A673 (cell line): ENCODE data around the gene FAM163B. TPM values are rescaled to one million over a fixed set of nuclear protein-coding genes. Genes with fewer than 3 reads are reported as not detected.

Experiments
- BruUV-seq: library from RNA; stranded (reverse); fragments of 400-500 nt; replicated peaks from 2 replicates; lab custom pipeline; 2021; lab: Mats Ljungman, UMichigan
- CTCF ChIA-PET: fragments of 300-600 bp; sonication (Branson Sonifier 250); formaldehyde crosslinking; loops from one replicate; lab custom pipeline; 2022; ENCODE audit warnings: antibody characterized with exemption; lab: Charles Lee
- POLR2A ChIA-PET: fragments of 300-600 bp; sonication (Branson Sonifier 250); formaldehyde crosslinking; loops from one replicate; lab custom pipeline; 2022; ENCODE audit warnings: antibody characterized with exemption; ENCODE audit not compliant: low non-redundant PET; lab: Charles Lee
- DNase-seq: peaks from one replicate; pipeline ENCODE4 v3.0.0-alpha.2; 2015; ENCODE audit warnings: low spot score
- H3K27ac ChIP-seq: fragments of 200-600 bp; sonication (generic); 2 replicates; pipeline ENCODE4 v1.5.1; 2016; ENCODE audit warnings: mixed run types, low read depth, mild to moderate bottlenecking, mixed read lengths, antibody characterized with exemption, low read length; ENCODE audit not compliant: poor library complexity, severe bottlenecking
- H3K27me3 ChIP-seq: fragments of 200-600 bp; sonication (generic); replicated peaks from 2 replicates; pipeline ENCODE4 v1.6.1; 2017; ENCODE audit warnings: mixed run types, low read depth, mild to moderate bottlenecking, mixed read lengths, antibody characterized with exemption, low read length; ENCODE audit not compliant: insufficient read depth, poor library complexity
- H3K36me3 ChIP-seq: fragments of 200-600 bp; sonication (generic); 2 replicates; pipeline ENCODE4 v1.6.1; 2016; ENCODE audit warnings: mixed run types, mild to moderate bottlenecking, mixed read lengths, antibody characterized with exemption, low read length; ENCODE audit not compliant: insufficient read depth, poor library complexity, severe bottlenecking
- H3K4me1 ChIP-seq: fragments of 200-600 bp; sonication (generic); 2 replicates; pipeline ENCODE4 v1.6.1; 2017; ENCODE audit warnings: mixed run types, mild to moderate bottlenecking, mixed read lengths, antibody characterized with exemption, low read length; ENCODE audit not compliant: insufficient read depth, poor library complexity, severe bottlenecking
- H3K4me3 ChIP-seq: fragments of 200-600 bp; sonication (generic); 2 replicates; pipeline ENCODE4 v1.5.1; 2016; ENCODE audit warnings: low read depth, mixed run types, mild to moderate bottlenecking, mixed read lengths, low read length; ENCODE audit not compliant: poor library complexity, severe bottlenecking
- H3K9me3 ChIP-seq: fragments of 200-600 bp; sonication (generic); 2 replicates; pipeline ENCODE4 v1.6.1; 2016; ENCODE audit warnings: mixed run types, low read depth, mild to moderate bottlenecking, mixed read lengths, antibody characterized with exemption, low read length; ENCODE audit not compliant: poor library complexity, severe bottlenecking
- CTCF ChIP-seq: fragments of 300-800, 200-600 bp; sonication (generic); conservative IDR thresholded peaks from 2 replicates; pipeline ENCODE4 v1.5.1; 2017; ENCODE audit warnings: low read depth, mild to moderate bottlenecking, antibody characterized with exemption, low read length, moderate library complexity, mixed read lengths
- EZH2 ChIP-seq: fragments of 200-600 bp; sonication (generic); IDR thresholded peaks from 2 replicates; pipeline ENCODE4 v1.6.1; 2017; ENCODE audit warnings: borderline replicate concordance, low read depth, mild to moderate bottlenecking, mixed read lengths, antibody characterized with exemption, low read length; ENCODE audit not compliant: poor library complexity, severe bottlenecking
- intact Hi-C: fragments of 100-400 bp; cut with micrococcal nuclease; formaldehyde crosslinking; loops from one replicate; pipeline ENCODE4 v1.10.0; 2022; ENCODE audit not compliant: unreplicated experiment
- total RNA-seq: library from RNA; stranded (reverse); gene quantifications from 2 replicates; pipeline ENCODE4 v1.2.3, GENCODE V29; 2021

FAM163B gene
- total RNA-seq, 1 experiment from 2014 or later: not detected

GRCh38 chr9:133584559-133585476 is 24.4 kb downstream of the FAM163B start:
- no peaks in the 10 kb centered on the region for H3K27me3 ChIP-seq
- CTCF ChIA-PET: interaction anchor here (0.6 kb wide), 1 partner anchor 125 kb away, joined by 8 read pairs; the partner anchor contains the start of gene CACFD1
- H3K9me3 ChIP-seq: peaks cover 5% of the 10 kb centered on the region
- BruUV-seq: no TSS peak
- TF ChIP-seq CTCF (no peak), EZH2 (no peak)
- peak; percentile 85 for DNase-seq
- peaks cover 38% of the 10 kb centered on the region for H3K4me1 ChIP-seq
- H3K4me3 ChIP-seq: peak overlapping the region; percentile 11
- no peaks in the 10 kb centered on the region for H3K36me3 ChIP-seq
- peak overlapping the region; percentile 49 for H3K27ac ChIP-seq
- POLR2A ChIA-PET: no interaction called here
- intact Hi-C loops: no loop called here

GRCh38 chr9:133584167-133584558 is 25.0 kb downstream of the FAM163B start:
- H3K4me1 ChIP-seq: peaks cover 38% of the 10 kb centered on the region
- ChIA-PET CTCF (interaction anchor here (0.6 kb wide), 1 partner anchor 124 kb away, joined by 8 read pairs; the partner anchor contains the start of gene CACFD1), POLR2A (interaction anchor here (0.7 kb wide), 1 partner anchor 135 kb away, joined by 12 read pairs; no protein-coding TSS in a partner anchor)
- H3K36me3 ChIP-seq: no peaks in the 10 kb centered on the region
- H3K27ac ChIP-seq: no peak overlapping the region
- intact Hi-C loops: no loop called here
- no peak for DNase-seq
- H3K9me3 ChIP-seq: peaks cover 5% of the 10 kb centered on the region
- no peaks in the 10 kb centered on the region for H3K27me3 ChIP-seq
- no TSS peak for BruUV-seq
- no peak overlapping the region for H3K4me3 ChIP-seq
- TF ChIP-seq CTCF: no peak
- TF ChIP-seq EZH2: no peak

GRCh38 chr9:133583586-133583985 is 25.6 kb downstream of the FAM163B start:
- Histone ChIP-seq H3K4me3 (no peak overlapping the region), H3K9me3 (peaks cover 3% of the 10 kb centered on the region), H3K27me3 (no peaks in the 10 kb centered on the region), H3K4me1 (peaks cover 38% of the 10 kb centered on the region), H3K36me3 (no peaks in the 10 kb centered on the region), H3K27ac (no peak overlapping the region)
- POLR2A ChIA-PET: interaction anchor here (0.7 kb wide), 1 partner anchor 135 kb away, joined by 12 read pairs; no protein-coding TSS in a partner anchor
- intact Hi-C loops: no loop called here
- DNase-seq: no peak
- no peak for TF ChIP-seq EZH2
- TF ChIP-seq CTCF: no peak
- no TSS peak for BruUV-seq
- CTCF ChIA-PET: no interaction called here
